ENCODE results near the gene DAGLB.

GRCh38 chr7:6422926-6423632 is 24.7 kb downstream of the DAGLB start:
- TF ChIP-seq CTCF (conservative IDR thresholded peaks at IDR 0.05), result no peak
- no peak for TF ChIP-seq ZFX (IDR thresholded peaks at IDR 0.05)
